ENCODE data around the gene BPIFB6. TPM values are rescaled to one million over a fixed set of nuclear protein-coding genes. Genes with fewer than 3 reads are reported as not detected.

Gene BPIFB6
- total RNA-seq, 1 experiment from 2014 or later = not detected

DNA sequence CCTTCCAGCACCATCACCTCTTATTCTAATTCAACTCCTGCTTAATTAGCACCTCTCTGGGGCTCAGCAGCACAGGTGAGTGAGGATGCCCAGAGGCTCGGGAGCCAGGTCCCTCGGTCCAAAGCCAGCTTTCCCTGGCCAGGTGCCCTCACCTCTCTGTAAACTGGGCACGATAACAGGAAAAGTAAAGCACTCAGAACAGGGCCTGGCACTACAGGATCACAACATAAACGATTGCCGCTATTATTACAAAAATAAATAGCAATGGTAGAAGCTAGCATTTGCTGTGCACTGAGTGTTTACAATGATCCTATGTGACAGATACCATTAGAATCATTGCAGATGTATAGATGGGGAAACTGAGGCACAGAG lies 21.3 kb upstream of the BPIFB6 start:
- no peak for DNase-seq (ENCODE audit: low spot score)
- H3K36me3 Mint-ChIP-seq = no peaks in the 10 kb centered on the region; the same call in 1 of the 2 replicates
- no peak overlapping the region for H3K4me3 Mint-ChIP-seq
- no peaks in the 10 kb centered on the region for H3K27me3 Mint-ChIP-seq (ENCODE audit: low read depth)
- peaks cover 4% of the 10 kb centered on the region for H3K9me3 Mint-ChIP-seq
- H3K4me1 Mint-ChIP-seq = peaks cover 13% of the 10 kb centered on the region; the same call in 1 of the 2 replicates
- POLR2A ChIA-PET = no interaction called here
- CTCF ChIA-PET = interaction anchor here (1.1 to 1.2 kb wide), 2 partner anchors 14 to 108 kb away, joined by 3 to 5 read pairs; no protein-coding TSS in a partner anchor
- H3K27ac Mint-ChIP-seq = no peak overlapping the region
- no peak for ATAC-seq
- TF ChIP-seq MXD4 (CRISPR knock-in tag; IDR thresholded peaks at IDR 0.05; ENCODE audit: borderline replicate concordance) (no peak), ZNF423 (CRISPR knock-in tag; IDR thresholded peaks at IDR 0.05) (no peak), PRRX2 (CRISPR knock-in tag; IDR thresholded peaks at IDR 0.05) (no peak), FOXP1 (CRISPR knock-in tag; IDR thresholded peaks at IDR 0.05; ENCODE audit: borderline replicate concordance) (no peak), ZBTB21 (CRISPR knock-in tag; IDR thresholded peaks at IDR 0.05; ENCODE audit: borderline replicate concordance) (no peak), ZNF671 (CRISPR knock-in tag; IDR thresholded peaks at IDR 0.05) (no peak), CREB1 (CRISPR knock-in tag; IDR thresholded peaks at IDR 0.05) (no peak), RELA (CRISPR knock-in tag; IDR thresholded peaks at IDR 0.05; ENCODE audit: borderline replicate concordance) (no peak), CBFB (CRISPR knock-in tag; IDR thresholded peaks at IDR 0.05; ENCODE audit: low read depth) (no peak), MYBL2 (CRISPR knock-in tag; IDR thresholded peaks at IDR 0.05) (no peak)
- TF ChIP-seq, protein P1, sequence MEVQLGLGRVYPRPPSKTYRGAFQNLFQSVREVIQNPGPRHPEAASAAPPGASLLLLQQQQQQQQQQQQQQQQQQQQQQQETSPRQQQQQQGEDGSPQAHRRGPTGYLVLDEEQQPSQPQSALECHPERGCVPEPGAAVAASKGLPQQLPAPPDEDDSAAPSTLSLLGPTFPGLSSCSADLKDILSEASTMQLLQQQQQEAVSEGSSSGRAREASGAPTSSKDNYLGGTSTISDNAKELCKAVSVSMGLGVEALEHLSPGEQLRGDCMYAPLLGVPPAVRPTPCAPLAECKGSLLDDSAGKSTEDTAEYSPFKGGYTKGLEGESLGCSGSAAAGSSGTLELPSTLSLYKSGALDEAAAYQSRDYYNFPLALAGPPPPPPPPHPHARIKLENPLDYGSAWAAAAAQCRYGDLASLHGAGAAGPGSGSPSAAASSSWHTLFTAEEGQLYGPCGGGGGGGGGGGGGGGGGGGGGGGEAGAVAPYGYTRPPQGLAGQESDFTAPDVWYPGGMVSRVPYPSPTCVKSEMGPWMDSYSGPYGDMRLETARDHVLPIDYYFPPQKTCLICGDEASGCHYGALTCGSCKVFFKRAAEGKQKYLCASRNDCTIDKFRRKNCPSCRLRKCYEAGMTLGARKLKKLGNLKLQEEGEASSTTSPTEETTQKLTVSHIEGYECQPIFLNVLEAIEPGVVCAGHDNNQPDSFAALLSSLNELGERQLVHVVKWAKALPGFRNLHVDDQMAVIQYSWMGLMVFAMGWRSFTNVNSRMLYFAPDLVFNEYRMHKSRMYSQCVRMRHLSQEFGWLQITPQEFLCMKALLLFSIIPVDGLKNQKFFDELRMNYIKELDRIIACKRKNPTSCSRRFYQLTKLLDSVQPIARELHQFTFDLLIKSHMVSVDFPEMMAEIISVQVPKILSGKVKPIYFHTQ (CRISPR knock-in tag; IDR thresholded peaks at IDR 0.05) = no peak
- TF ChIP-seq, protein P2, sequence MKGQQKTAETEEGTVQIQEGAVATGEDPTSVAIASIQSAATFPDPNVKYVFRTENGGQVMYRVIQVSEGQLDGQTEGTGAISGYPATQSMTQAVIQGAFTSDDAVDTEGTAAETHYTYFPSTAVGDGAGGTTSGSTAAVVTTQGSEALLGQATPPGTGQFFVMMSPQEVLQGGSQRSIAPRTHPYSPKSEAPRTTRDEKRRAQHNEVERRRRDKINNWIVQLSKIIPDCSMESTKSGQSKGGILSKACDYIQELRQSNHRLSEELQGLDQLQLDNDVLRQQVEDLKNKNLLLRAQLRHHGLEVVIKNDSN (CRISPR knock-in tag; IDR thresholded peaks at IDR 0.05) = no peak
- TF ChIP-seq, protein P3, sequence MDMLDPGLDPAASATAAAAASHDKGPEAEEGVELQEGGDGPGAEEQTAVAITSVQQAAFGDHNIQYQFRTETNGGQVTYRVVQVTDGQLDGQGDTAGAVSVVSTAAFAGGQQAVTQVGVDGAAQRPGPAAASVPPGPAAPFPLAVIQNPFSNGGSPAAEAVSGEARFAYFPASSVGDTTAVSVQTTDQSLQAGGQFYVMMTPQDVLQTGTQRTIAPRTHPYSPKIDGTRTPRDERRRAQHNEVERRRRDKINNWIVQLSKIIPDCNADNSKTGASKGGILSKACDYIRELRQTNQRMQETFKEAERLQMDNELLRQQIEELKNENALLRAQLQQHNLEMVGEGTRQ (CRISPR knock-in tag; IDR thresholded peaks at IDR 0.05) = no peak
- TF ChIP-seq, protein P4, sequence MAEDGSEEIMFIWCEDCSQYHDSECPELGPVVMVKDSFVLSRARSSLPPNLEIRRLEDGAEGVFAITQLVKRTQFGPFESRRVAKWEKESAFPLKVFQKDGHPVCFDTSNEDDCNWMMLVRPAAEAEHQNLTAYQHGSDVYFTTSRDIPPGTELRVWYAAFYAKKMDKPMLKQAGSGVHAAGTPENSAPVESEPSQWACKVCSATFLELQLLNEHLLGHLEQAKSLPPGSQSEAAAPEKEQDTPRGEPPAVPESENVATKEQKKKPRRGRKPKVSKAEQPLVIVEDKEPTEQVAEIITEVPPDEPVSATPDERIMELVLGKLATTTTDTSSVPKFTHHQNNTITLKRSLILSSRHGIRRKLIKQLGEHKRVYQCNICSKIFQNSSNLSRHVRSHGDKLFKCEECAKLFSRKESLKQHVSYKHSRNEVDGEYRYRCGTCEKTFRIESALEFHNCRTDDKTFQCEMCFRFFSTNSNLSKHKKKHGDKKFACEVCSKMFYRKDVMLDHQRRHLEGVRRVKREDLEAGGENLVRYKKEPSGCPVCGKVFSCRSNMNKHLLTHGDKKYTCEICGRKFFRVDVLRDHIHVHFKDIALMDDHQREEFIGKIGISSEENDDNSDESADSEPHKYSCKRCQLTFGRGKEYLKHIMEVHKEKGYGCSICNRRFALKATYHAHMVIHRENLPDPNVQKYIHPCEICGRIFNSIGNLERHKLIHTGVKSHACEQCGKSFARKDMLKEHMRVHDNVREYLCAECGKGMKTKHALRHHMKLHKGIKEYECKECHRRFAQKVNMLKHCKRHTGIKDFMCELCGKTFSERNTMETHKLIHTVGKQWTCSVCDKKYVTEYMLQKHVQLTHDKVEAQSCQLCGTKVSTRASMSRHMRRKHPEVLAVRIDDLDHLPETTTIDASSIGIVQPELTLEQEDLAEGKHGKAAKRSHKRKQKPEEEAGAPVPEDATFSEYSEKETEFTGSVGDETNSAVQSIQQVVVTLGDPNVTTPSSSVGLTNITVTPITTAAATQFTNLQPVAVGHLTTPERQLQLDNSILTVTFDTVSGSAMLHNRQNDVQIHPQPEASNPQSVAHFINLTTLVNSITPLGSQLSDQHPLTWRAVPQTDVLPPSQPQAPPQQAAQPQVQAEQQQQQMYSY (CRISPR knock-in tag; IDR thresholded peaks at IDR 0.05) = no peak

DNA sequence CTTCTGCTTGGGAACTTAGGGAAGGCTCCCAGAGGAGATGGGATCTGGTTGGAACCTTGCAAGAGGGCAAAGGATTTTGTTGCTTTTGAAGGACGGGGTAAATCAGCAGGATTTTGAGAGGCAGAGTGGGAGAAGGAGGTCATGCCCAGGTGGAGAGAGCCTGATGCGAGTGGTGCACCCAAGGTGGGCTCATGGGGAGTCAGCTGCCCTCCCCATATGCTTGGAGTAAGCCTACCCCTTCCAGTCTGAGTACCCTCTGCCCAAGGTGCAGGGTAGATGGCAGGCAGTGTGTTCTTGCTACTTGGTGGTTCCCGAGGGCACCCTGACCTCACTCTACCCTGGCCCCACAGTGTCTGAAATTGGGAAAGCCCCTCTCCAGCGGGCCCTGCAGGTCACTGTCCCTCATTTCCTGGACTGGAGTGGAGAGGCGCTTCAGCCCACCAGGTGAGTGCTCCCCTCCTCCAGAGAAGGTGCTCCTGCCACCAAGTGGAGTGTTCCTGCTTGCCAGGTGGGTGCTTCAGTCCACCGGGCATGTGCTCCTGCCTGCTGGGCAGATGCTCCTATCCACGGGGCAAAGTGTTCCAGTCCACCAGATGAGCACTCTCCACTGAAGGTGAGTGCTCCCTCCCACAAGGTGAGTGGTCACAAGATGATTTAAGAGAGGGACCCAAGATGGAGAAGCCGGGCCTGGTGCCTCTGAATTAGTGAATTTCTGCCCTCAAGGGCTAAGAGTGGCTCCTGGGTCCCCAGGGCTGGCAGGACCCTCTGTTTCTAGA lies 20.6 kb upstream of the BPIFB6 start:
- Mint-ChIP-seq H3K9me3 (no peaks in the 10 kb centered on the region), H3K4me3 (no peak overlapping the region), H3K4me1 (peaks cover 16% of the 10 kb centered on the region; the same call in 1 of the 2 replicates), H3K27ac (no peak overlapping the region), H3K36me3 (no peaks in the 10 kb centered on the region), H3K27me3 (ENCODE audit: low read depth) (no peaks in the 10 kb centered on the region)
- ATAC-seq = no peak
- CTCF ChIA-PET = interaction anchor here (1.1 kb wide), 1 partner anchor 15 kb away, joined by 5 read pairs; no protein-coding TSS in a partner anchor
- POLR2A ChIA-PET = no interaction called here
- DNase-seq (ENCODE audit: low spot score) = no peak
- TF ChIP-seq CBFB (CRISPR knock-in tag; IDR thresholded peaks at IDR 0.05; ENCODE audit: low read depth) (no peak), TEAD4 (CRISPR knock-in tag; IDR thresholded peaks at IDR 0.05) (no peak), ZNF263 (CRISPR knock-in tag; IDR thresholded peaks at IDR 0.05; ENCODE audit: low read depth) (peak; percentile 88; the same call in 1 of the 2 replicates)
